HFFc6 (cell line): ENCODE results near the gene CUL2. TPM values are rescaled to one million over a fixed set of nuclear protein-coding genes. Genes with fewer than 3 reads are reported as not detected.
"Not testable (repeated sequence)": the region's sequence is repeated elsewhere in the genome, so short reads cannot be mapped to it uniquely, and the experiment has no call there.

Source experiments
- DNase-seq: peaks from one replicate; pipeline ENCODE4 v3.0.0-alpha.2; 2018
- H3K27ac Mint-ChIP-seq: 2 replicates; pipeline ENCODE4 v1.8.0; 2020; ENCODE audit warnings: mild to moderate bottlenecking, mixed read lengths
- H3K27me3 Mint-ChIP-seq: 2 replicates; pipeline ENCODE4 v1.8.0; 2021; ENCODE audit warnings: mild to moderate bottlenecking, moderate library complexity, mixed read lengths; ENCODE audit not compliant: insufficient read depth
- H3K36me3 Mint-ChIP-seq: 2 replicates; pipeline ENCODE4 v1.8.0; 2021; ENCODE audit warnings: low read depth, mixed read lengths
- H3K4me1 Mint-ChIP-seq: 2 replicates; pipeline ENCODE4 v1.8.0; 2020; ENCODE audit warnings: low read depth, mixed read lengths
- H3K4me3 Mint-ChIP-seq: 2 replicates; pipeline ENCODE4 v1.8.0; 2020; ENCODE audit warnings: mild to moderate bottlenecking, moderate library complexity, mixed read lengths
- H3K9me3 Mint-ChIP-seq: 2 replicates; pipeline ENCODE4 v1.8.0; 2020; ENCODE audit warnings: mild to moderate bottlenecking, mixed read lengths
- total RNA-seq, 6 experiments: library from RNA; stranded (reverse); fragmentation: NEBNext Ultra II Directional; extraction: Animal tissue kit (Norgen Biotek cat#: 25700); gene quantifications; 2 replicates in 1 of 6; 3 replicates in 5 of 6; pipeline ENCODE4 v1.2.3, GENCODE V29; 2021
- TF ChIP-seq, protein P1 (sequence below): fragments of 200-600 bp; sonication (generic); IDR thresholded peaks from 2 replicates; pipeline ENCODE4 v1.5.0; 2021; ENCODE audit warnings: antibody characterized with exemption, mild to moderate bottlenecking

CUL2 gene
- total RNA-seq, 6 experiments from 2014 or later = 42.5 to 55.7 (median 51.3) TPM

DNA sequence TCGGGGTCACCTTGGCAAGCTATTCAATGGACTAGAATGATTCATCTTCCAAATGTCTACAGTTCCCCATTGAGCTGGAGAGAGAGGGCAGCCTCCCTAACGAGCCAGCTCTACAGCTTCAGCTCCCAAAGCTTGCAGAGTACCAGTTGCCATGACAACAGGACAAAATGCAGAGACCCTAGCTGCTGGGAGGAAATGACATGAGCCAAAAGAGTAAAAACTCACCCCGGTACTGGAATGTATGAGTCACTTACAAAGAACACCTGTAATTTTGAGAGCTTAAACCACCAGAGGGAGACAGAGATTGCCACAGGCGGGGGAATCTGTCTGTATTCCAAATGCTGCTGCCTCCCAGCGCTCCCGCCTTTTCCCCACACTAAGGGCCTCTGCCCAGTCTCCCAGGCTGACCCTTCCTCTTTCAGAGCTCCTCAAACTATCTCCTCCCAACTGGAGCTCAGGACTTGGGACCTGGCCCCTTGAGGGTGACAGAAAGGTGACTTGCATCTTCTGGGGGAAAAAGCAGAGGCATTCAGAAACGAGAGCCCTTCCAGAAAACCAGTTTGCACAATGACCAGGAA lies 95.5 kb downstream of the CUL2 start:
- H3K27ac Mint-ChIP-seq = peak overlapping the region; percentile 34; the same call in 1 of the 2 replicates
- peaks cover 46% of the 10 kb centered on the region for H3K4me1 Mint-ChIP-seq
- no peaks in the 10 kb centered on the region for H3K36me3 Mint-ChIP-seq
- TF ChIP-seq, protein P1, sequence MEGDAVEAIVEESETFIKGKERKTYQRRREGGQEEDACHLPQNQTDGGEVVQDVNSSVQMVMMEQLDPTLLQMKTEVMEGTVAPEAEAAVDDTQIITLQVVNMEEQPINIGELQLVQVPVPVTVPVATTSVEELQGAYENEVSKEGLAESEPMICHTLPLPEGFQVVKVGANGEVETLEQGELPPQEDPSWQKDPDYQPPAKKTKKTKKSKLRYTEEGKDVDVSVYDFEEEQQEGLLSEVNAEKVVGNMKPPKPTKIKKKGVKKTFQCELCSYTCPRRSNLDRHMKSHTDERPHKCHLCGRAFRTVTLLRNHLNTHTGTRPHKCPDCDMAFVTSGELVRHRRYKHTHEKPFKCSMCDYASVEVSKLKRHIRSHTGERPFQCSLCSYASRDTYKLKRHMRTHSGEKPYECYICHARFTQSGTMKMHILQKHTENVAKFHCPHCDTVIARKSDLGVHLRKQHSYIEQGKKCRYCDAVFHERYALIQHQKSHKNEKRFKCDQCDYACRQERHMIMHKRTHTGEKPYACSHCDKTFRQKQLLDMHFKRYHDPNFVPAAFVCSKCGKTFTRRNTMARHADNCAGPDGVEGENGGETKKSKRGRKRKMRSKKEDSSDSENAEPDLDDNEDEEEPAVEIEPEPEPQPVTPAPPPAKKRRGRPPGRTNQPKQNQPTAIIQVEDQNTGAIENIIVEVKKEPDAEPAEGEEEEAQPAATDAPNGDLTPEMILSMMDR = peak; percentile 83
- H3K4me3 Mint-ChIP-seq = no peak overlapping the region
- peak; percentile 66 for DNase-seq
- peaks cover 7% of the 10 kb centered on the region for H3K27me3 Mint-ChIP-seq
- H3K9me3 Mint-ChIP-seq = no peaks in the 10 kb centered on the region

DNA sequence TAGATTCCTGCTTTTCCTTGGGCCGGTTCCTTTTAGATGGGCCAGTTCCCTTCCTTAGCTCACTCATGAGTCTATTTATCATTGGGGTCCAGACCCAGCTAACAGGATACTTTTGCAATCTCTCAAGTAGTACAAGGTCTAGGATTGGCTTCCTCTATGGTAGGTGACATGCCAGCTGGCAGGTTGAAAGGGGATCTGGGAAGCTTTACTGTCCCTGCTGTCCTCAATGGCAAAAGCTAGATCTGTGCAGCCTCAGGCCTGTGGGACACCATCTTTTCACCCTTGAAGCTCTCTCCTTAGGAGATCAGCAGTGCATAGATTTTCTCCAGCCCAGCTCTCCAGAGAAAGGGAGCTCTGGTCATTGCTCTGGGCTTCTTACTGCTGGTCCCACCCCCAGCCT lies 96.4 kb downstream of the CUL2 start:
- no peak for DNase-seq
- H3K36me3 Mint-ChIP-seq = no peaks in the 10 kb centered on the region
- peaks cover 7% of the 10 kb centered on the region for H3K27me3 Mint-ChIP-seq
- TF ChIP-seq, protein P1 = no peak
- no peaks in the 10 kb centered on the region for H3K9me3 Mint-ChIP-seq
- no peak overlapping the region for H3K27ac Mint-ChIP-seq
- peaks cover 46% of the 10 kb centered on the region for H3K4me1 Mint-ChIP-seq
- no peak overlapping the region for H3K4me3 Mint-ChIP-seq

DNA sequence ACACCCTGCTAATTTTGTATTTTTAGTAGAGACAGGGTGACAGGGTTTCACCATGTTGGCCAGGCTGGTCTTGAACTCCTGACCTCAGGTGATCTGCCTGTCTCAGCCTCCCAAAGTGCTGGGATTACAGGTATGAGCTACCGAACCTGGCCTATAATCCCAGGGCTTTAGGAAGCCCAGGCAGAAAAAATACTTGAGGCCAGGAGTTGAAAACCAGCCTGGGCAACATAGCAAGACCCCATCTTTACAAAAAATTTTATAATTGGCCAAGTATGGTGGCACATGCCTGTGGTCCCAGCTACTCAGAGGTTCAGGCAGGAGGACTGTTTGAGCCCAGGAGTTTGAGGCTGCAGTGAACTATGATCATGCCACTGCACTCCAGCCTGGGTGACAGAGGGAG lies 99.0 kb downstream of the CUL2 start:
- H3K9me3 Mint-ChIP-seq, H3K36me3 Mint-ChIP-seq, H3K27ac Mint-ChIP-seq: not testable (repeated sequence)

DNA sequence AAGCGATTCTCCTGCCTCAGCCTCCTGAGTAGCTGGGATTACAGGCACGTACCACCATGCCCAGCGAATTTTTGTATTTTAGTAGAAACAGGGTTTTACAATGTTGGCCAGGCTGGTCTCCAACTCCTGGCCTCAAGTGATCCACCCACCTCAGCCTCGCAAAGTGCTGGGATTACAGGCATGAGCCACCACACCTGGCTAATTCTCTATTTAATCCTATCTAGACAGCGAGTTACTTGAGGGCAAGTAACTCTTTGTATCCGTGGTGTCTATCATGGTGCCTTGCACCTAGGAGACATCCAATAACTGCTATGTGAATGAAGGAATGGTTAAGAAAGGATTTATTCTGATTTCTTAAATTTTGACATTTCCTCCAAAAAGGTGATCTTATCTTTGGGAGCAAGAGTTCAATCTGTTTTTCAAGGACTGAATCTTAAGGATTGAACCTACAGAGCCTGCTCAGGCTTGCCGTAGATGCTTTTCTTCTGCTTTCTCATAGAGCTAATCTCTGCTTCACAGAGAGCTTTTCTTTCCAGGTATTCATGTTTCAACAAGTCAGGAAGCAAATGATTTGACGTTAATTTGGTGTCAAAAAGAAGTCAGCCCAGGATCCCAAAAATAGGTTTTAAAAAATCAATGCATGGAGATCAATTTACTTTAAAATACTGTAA lies 101.6 kb downstream of the CUL2 start:
- Mint-ChIP-seq H3K4me1 (peaks cover 15% of the 10 kb centered on the region), H3K27ac (no peak overlapping the region), H3K9me3 (peaks cover 27% of the 10 kb centered on the region), H3K4me3 (no peak overlapping the region), H3K36me3 (peaks cover 13% of the 10 kb centered on the region), H3K27me3 (peaks cover 7% of the 10 kb centered on the region; the same call in 1 of the 2 replicates)
- TF ChIP-seq, protein P1 = no peak
- DNase-seq = no peak

More for the DNA sequence above, 99.0 kb downstream of the CUL2 start:
- H3K4me1 Mint-ChIP-seq = peaks cover 41% of the 10 kb centered on the region
- H3K27me3 Mint-ChIP-seq, DNase-seq, H3K4me3 Mint-ChIP-seq: not testable (repeated sequence)

DNA sequence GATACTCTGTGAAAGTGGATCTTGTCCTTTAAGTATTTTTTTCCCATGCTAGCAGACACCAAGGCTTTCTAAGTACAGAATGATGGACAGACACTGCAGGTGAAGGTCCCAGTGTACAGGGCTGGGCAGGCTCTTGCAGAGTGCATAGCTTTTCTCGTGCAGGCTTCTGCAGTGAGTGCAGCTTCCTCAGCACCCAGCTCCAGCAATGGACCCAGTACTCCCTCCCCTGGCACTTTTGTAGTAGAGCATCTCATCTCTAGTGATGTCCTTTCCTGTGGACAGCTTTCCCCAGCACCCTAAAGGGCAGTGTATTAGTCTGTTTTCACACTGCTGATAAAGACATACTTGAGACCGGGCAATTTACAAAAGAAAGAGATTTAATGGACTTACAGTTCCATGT lies 104.3 kb downstream of the CUL2 start:
- DNase-seq = no peak
- no peak overlapping the region for H3K4me3 Mint-ChIP-seq
- H3K4me1 Mint-ChIP-seq = no peaks in the 10 kb centered on the region
- peaks cover 27% of the 10 kb centered on the region for H3K9me3 Mint-ChIP-seq
- TF ChIP-seq, protein P1 = peak; percentile 54
- no peak overlapping the region for H3K27ac Mint-ChIP-seq
- H3K36me3 Mint-ChIP-seq = peaks cover 13% of the 10 kb centered on the region
- peaks cover 7% of the 10 kb centered on the region; the same call in 1 of the 2 replicates for H3K27me3 Mint-ChIP-seq

DNA sequence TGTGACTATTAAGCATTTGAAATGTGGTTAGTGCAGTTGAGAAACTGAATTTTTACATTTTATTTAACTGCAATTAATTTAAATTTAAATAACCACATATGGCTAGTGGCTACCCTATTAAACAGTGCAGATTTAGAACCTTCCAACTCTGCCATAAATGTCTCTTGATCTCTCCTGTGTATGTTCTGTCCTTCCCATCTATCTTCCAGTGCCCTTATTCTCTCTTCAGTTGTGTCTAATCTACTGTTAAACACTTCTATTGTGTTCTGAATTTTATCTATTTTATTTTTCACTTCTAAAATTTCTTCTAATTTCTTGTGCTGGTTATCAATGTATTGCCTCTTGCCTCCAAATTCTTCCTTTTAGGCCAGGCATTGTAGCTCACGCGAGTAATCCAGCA lies 105.0 kb downstream of the CUL2 start:
- peaks cover 7% of the 10 kb centered on the region; the same call in 1 of the 2 replicates for H3K27me3 Mint-ChIP-seq
- no peak overlapping the region for H3K27ac Mint-ChIP-seq
- peaks cover 13% of the 10 kb centered on the region for H3K36me3 Mint-ChIP-seq
- no peaks in the 10 kb centered on the region for H3K4me1 Mint-ChIP-seq
- peaks cover 27% of the 10 kb centered on the region for H3K9me3 Mint-ChIP-seq
- TF ChIP-seq, protein P1 = no peak
- no peak for DNase-seq
- no peak overlapping the region for H3K4me3 Mint-ChIP-seq
